Measurements from ENCODE around the gene CREB5.
"Not testable (repeated sequence)": the region's sequence is repeated elsewhere in the genome, so short reads cannot be mapped to it uniquely, and the experiment has no call there.

CREB5 gene

GRCh38 chr7:28411876-28412662 lies at the start of gene CREB5:
Gene CREB5, plus strand, starts transcription at chr7:28412518. Its CDS starts 397 bp downstream, at chr7:28412915.
- no peak for DNase-seq

GRCh38 chr7:28362812-28363211 lies 49.5 kb upstream of the CREB5 start:
- DNase-seq = no peak

DNA sequence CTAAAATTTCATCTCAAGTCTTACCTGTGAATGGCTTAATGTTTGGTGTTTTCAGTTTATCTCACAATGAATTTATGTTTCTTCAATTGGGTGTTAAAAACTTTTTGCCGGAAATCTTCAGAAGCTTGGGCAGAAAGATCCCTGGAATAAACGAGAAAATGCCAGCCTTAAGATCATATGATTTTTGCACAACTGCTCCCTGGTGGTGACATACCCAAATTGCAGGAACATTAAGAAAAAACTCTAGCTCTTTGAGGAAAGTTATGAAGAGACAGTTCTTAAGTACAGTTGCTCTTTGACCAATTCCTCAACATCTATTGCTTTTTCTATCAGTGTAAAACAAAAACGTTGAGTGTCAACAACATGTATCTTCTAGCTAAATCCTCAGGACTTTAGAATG lies 48.2 kb upstream of the CREB5 start:
- no peak for DNase-seq

- DNase-seq = no peak
Observed at GRCh38 chr7:28369523-28369922, 42.8 kb upstream of the CREB5 start.

GRCh38 chr7:28371846-28372245 lies 40.5 kb upstream of the CREB5 start:
- no peak for DNase-seq

DNA sequence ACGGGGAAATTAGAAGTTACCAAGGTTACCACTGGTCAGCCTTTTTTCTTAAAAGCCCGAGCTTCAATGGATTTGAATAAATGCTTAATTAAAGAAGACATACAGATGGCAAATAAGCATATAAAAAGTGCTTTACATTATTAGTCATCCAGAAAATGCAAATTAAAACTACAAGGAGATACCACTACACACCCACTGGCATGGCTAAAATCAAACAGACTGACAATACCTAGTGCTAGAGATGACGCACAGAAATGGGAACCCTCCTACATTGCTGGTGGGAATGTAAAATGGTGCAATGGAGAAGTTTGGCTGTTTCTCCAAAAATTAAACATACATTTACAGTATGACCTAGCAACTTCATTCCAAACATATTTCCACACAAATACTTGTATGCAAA lies 38.3 kb upstream of the CREB5 start:
- DNase-seq = no peak

DNA sequence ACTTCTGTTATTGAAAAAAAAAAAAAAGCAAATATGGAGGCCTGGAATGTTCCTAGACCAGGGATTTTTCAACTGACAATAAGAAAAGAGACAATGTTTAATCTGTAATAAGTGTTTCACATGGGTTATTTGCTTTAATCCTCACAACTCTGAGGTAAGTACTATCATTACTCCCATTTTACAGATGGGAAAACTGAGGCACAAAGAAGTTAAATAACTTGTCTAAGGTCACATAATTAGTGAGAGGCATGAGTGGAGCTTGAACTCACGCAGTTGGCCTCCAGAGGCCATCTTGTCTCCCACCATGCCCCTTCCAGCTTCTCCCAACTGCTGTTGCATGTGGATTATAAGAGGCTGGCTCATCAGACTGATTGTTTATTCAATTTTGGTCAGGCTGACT lies 36.6 kb upstream of the CREB5 start:
- DNase-seq = no peak

DNA sequence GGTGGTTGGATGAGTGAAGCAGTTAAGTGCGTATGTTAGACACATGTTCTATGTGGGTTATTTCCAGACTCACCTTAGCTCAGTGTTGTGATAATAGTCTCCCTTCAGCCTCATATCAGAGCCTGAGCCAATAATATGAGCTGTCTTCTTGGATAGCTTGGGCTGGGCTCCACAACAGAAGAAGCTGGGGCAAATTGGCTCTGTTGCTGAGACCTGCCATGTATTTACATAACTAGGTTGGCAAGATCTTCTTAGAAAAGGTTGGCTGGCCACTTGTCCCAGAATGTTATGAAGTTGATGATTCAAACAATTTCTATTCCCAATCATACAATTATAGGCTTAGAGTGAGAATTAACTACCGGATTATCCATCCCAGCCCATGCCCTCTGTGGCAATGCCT lies 35.7 kb upstream of the CREB5 start:
- DNase-seq = no peak

GRCh38 chr7:28378574-28379149 lies 33.7 kb upstream of the CREB5 start:
- DNase-seq = no peak

- no peak for DNase-seq
Observed at GRCh38 chr7:28381466-28381865, 30.9 kb upstream of the CREB5 start.

DNA sequence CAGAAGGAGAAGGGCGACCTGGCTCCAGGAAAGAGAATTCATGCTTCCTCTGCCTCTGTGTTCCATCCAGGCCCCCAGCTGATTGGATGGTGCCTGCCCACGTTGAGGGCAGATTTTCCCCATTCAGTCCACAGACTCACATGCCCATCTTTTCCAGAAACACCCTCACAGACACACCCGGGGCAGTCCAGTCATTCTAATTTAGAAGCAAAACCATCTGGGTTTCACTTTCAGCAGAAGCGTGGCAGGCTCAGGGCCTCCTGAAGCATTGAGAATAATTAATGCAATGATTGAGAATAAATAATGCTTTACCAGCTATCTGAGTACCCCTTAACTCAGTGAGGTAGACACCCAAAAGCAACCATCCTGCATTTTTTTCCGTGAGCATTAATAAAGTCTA lies 30.2 kb upstream of the CREB5 start:
- no peak for DNase-seq

DNA sequence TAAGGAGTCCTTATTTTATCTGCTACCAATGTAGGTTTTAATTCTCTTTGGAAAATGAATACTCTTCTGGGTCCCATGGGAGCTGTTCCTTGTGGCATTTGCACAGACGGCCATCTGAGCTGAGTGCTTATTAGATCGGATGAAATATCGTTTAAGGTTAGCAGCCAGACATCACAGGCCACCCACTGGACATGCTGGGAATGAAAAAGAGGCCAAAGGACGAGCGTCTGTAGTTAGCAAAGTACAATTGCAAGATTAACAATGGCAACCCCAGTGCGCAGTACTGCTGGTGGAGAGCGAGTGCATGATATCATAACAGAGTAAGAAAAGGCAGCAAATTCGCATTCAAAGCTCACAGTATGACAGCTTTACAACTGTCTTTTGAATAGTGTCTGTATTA lies 28.3 kb upstream of the CREB5 start:
- DNase-seq = no peak

DNA sequence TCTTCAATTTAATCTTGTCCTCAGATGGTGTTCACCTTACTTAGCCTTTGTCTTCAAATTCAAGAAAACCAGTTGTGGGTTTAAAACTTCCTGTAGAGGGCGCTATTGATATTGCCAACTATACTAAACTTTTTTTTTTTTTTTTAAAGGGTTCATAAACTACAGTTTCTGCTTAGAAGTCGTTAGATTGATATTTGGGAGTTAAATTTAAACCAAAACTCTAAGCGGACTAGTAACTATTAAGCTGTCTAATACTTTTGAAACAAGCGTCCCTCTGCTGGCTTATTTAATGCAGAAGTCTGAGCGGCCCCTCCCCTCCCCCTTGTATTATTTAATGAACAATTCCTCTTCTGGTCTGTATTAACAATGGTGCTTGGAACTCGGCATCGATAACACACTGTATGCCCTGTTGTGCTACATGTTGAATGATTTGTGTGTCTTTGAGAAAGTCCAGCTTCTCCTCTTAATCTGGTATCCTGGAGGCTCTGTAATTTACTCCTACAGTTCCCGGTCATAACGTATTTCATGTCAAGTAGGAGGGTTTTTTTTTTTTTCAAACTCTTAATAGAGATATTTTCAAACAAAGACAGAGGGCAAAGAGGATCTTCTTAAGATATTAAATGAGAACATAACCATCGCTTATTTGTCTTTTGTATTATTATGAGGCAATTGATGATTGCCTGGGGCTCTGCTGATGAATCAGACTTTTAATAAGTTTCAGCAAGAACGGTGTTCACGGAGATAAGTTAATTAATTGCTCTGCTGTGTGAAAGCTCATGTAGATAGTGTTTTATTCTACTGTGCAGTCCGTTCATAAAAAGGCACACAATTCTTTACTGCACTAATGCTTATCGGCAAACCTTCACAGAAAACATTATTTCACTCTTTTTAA lies 22.6 kb upstream of the CREB5 start:
- DNase-seq = peak in 1 of 2 donors; percentile 26

DNA sequence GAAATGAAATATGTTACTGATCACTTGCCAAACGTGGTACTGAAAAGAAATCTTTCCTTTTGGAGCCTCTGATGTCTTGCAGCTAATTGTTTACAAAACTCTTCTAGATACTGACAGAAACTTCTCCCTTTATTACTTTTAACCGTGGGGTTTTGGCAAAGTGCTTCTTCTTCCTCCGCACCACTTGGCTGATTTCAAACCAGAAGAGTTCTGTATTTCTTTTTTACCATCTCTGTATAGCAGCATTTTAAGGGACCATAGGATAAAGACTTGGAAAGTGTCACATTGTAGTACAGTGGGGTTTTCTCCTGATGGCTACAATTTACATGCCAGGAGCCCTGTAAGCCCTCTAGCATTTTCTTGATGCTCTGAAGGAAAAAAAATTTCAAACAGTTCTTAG lies 21.9 kb upstream of the CREB5 start:
- no peak for DNase-seq

- no peak for DNase-seq
Observed at GRCh38 chr7:28392289-28392688, 20.0 kb upstream of the CREB5 start.

- DNase-seq = no peak
Observed at GRCh38 chr7:28395404-28395803, 16.9 kb upstream of the CREB5 start.

DNA sequence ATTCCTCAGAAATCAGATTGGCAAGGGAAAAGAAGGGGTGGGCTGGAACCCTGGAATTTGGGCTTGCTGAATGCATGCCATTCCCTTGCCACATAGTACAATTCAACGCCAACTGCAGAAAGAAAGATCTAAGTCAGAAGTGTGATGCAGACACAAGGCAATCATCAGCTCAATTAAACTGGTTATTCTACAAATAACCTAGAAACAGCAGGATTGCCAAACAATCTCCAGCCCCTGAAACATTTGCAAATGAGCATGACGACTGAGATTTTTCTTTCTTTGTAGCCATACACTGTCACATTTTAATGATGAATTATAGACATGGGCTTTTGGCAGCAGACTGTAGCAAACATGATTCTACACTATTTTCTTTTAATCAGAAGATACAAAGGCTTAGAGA lies 16.5 kb upstream of the CREB5 start:
- no peak for DNase-seq

GRCh38 chr7:28397141-28397540 lies 15.2 kb upstream of the CREB5 start:
- DNase-seq = no peak

- DNase-seq = no peak
Observed at GRCh38 chr7:28400838-28401360, 11.4 kb upstream of the CREB5 start.

DNA sequence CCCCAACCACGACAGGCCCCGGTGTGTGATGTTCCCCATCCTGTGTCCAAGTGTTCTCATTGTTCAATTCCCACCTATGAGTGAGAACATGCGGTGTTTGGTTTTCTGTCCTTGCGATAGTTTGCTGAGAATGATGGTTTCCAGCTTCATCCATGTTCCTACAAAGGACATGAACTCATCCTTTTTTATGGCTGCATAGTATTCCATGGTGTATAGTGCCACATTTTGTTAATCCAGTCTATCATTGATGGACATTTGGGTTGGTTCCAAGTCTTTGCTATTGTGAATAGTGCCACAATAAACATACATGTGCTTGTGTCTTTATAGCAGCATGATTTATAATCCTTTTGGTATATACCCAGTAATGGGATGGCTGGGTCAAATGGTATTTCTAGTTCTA lies 10.8 kb upstream of the CREB5 start:
- DNase-seq = not testable (repeated sequence)

GRCh38 chr7:28405662-28406061 lies 6.7 kb upstream of the CREB5 start:
- DNase-seq = no peak

DNA sequence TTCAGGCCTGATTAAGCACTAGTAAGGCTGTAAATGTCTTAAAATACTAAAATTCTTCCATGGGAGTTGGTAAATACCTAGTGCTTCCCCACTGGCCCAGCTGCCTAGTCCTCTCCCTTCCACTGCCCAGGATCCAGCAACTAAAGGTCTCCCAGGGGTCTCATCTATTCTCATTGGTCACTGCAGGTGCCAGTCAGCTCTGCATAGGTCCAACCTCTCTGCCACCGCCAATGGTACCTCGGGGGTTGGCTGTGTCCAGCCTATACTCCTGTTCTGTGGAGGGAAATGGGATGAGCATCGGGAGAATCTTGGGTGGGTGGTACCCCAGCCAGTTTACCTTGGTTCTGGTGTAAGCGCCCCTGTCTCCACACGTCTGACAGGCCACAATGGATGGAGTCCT lies 6.1 kb upstream of the CREB5 start:
- no peak for DNase-seq

DNA sequence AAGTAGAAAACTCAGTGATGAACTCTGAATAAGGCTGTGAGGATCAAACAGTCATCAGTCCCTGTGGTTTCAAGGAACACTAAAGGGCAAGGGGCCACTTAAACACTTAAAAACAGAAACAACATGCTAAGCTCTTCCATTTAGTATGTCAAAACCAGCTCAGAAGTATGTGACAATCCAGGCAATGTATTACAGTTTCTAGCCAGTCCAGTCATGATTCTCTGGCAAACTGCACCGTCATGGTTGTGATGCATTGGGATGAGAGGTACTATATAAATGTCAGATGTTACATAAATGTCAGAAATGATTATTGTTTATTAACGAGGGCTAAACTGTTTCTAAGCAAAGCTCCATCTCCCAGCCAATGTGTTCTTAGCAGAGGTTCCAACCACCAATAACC lies 4.7 kb upstream of the CREB5 start:
- DNase-seq = no peak
